HepG2 (cell line): ENCODE results near the gene USF1. TPM values are rescaled to one million over a fixed set of nuclear protein-coding genes. Genes with fewer than 3 reads are reported as not detected.

ENCODE experiments used
- CHCHD3 ChIP-seq: sonication (generic); formaldehyde crosslinking; IDR thresholded peaks from 2 replicates; pipeline ENCODE4 v1.8.0; 2022; ENCODE audit warnings: mild to moderate bottlenecking, missing genetic modification reagents, moderate library complexity
- ELF3 ChIP-seq: IDR thresholded peaks from 2 replicates; pipeline ENCODE4 v1.6.1; 2016; ENCODE audit warnings: missing genetic modification reagents, missing compliant biosample characterization
- ELF4 ChIP-seq: sonication (generic); formaldehyde crosslinking; IDR thresholded peaks from 2 replicates; pipeline ENCODE4 v1.5.0; 2020; ENCODE audit warnings: missing genetic modification reagents, mild to moderate bottlenecking, moderate library complexity, borderline replicate concordance
- TAF15 ChIP-seq: fragments of 200-400 bp; formaldehyde crosslinking; IDR thresholded peaks from one replicate; pipeline ENCODE4 v1.6.1; 2018; ENCODE audit warnings: mild to moderate bottlenecking, low read depth, low read length; ENCODE audit not compliant: poor library complexity, severe bottlenecking
- TGIF2 ChIP-seq: IDR thresholded peaks from 2 replicates; pipeline ENCODE4 v1.6.1; 2016; ENCODE audit warnings: control low read depth, missing compliant biosample characterization
- TMF1 ChIP-seq: sonication (generic); formaldehyde crosslinking; IDR thresholded peaks from 2 replicates; pipeline ENCODE4 v1.8.1; 2022; ENCODE audit warnings: low read depth, missing genetic modification reagents
- ZMYM4 ChIP-seq: sonication (generic); formaldehyde crosslinking; IDR thresholded peaks from 2 replicates; pipeline ENCODE4 v1.8.1; 2023; ENCODE audit warnings: mild to moderate bottlenecking, missing genetic modification reagents
- ZNF160 ChIP-seq: sonication (generic); formaldehyde crosslinking; IDR thresholded peaks from 2 replicates; pipeline ENCODE4 v1.8.0; 2022; ENCODE audit warnings: mild to moderate bottlenecking, inconsistent platforms, missing genetic modification reagents
- ZNF207 ChIP-seq: fragments of 450-650 bp; IDR thresholded peaks from 2 replicates; pipeline ENCODE4 v1.6.1; 2016; ENCODE audit warnings: antibody characterized with exemption, borderline replicate concordance
- ZNF33A ChIP-seq: sonication (generic); formaldehyde crosslinking; IDR thresholded peaks from 2 replicates; pipeline ENCODE4 v1.5.1; 2020; ENCODE audit warnings: missing genetic modification reagents, mild to moderate bottlenecking, moderate library complexity, borderline replicate concordance
- ZSCAN30 ChIP-seq: sonication (generic); formaldehyde crosslinking; IDR thresholded peaks from 2 replicates; pipeline ENCODE4 v1.5.0; 2020; ENCODE audit warnings: mild to moderate bottlenecking, missing genetic modification reagents
- polyA plus RNA-seq, 8 experiments: library from polyadenylated mRNA; depleted of rRNA in 3 of 8; stranded (reverse) in 7 of 8; unstranded in 1 of 8; fragments of >200 nt; fragmentation: Illumina TruSeq in 4 of 8; extraction: Trizol in 4 of 8; gene quantifications; 2 replicates each; pipeline versions ENCODE4 v1.2.1 to v1.2.3, GENCODE V29; 2011 to 2016; ENCODE audit warnings: low read depth in 4 of 8, missing spikeins in 1 of 8, mixed read lengths in 1 of 8; ENCODE audit not compliant: insufficient read depth in 1 of 8
- total RNA-seq, 5 experiments: library from RNA; depleted of rRNA; stranded (reverse); fragments of >200 nt; fragmentation: Illumina TruSeq; extraction: Trizol; gene quantifications; 2 replicates each; pipeline ENCODE4 v1.2.3, GENCODE V29; 2016; ENCODE audit warnings: low read depth in 1 of 5
- TF ChIP-seq, protein P1 (sequence below): sonication (generic); formaldehyde crosslinking; IDR thresholded peaks from 2 replicates; pipeline ENCODE4 v1.9.0; 2021; ENCODE audit warnings: missing genetic modification reagents, borderline replicate concordance
- TF ChIP-seq, protein P2 (sequence below): sonication (generic); formaldehyde crosslinking; IDR thresholded peaks from one replicate; pipeline ENCODE4 v1.5.1; 2020; ENCODE audit warnings: mild to moderate bottlenecking, missing genetic modification reagents; ENCODE audit errors: not compliant biosample characterization
- TF ChIP-seq, protein P3 (sequence below): sonication (generic); formaldehyde crosslinking; IDR thresholded peaks from 2 replicates; pipeline ENCODE4 v1.4.0; 2020; ENCODE audit warnings: missing genetic modification reagents
- TF ChIP-seq, protein P4 (sequence below): IDR thresholded peaks from 2 replicates; pipeline ENCODE4 v1.6.1; 2016; ENCODE audit warnings: missing genetic modification reagents, missing compliant biosample characterization

The USF1 gene
- total and polyA plus RNA-seq, 2 of the 13 experiments (the other 11 are each of a cell fraction or from before 2014, with no cell fraction given), result 26.9 to 39.4 TPM

DNA sequence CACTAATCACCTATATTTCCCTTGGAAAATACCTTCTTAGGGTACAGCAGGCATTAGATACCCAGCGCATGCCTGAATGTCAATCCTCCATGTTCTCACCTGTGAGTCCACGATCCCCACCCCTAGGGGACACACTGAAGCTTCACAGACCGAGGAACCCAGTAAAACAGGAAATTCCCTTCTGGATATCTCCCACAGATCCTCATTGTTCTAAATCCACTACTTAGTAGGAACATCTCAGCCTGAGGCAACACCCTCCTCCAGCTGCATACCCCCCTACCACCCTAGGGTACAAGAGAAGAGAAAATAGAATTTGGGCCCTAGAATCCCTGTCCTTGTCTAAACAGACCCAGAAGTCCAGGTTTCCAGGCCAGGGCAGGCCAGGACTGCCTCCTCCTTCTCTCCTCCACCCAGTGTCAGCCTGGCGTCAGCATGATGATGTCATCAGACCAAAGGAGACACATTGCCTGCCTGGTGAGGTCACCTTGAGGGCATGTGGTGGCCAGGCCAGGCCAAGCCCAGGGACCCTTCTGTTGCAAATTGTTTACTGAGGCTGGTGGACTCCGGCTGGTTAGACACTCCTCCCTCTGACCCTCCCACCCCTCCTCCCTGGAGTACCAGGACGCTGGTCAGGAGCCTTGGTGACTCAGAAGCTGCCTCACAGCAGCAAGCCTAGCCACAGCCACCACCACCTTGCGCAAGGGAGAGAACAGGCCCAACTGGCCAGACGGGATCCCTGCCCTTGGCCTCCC lies 37.4 kb upstream of the USF1 start (continued):
- TF ChIP-seq CHCHD3 (CRISPR knock-in tag) (no peak), ZMYM4 (no peak), TAF15 (no peak), ZNF33A (CRISPR knock-in tag) (no peak), TGIF2 (CRISPR knock-in tag) (0 out of 2 replicates have a peak, but pooled peaks have one; percentile 26), ELF3 (CRISPR knock-in tag) (no peak), ZSCAN30 (CRISPR knock-in tag) (no peak), TMF1 (CRISPR knock-in tag) (no peak), ZNF207 (no peak), ZNF160 (CRISPR knock-in tag) (no peak), ELF4 (CRISPR knock-in tag) (no peak)
- TF ChIP-seq, protein P1, sequence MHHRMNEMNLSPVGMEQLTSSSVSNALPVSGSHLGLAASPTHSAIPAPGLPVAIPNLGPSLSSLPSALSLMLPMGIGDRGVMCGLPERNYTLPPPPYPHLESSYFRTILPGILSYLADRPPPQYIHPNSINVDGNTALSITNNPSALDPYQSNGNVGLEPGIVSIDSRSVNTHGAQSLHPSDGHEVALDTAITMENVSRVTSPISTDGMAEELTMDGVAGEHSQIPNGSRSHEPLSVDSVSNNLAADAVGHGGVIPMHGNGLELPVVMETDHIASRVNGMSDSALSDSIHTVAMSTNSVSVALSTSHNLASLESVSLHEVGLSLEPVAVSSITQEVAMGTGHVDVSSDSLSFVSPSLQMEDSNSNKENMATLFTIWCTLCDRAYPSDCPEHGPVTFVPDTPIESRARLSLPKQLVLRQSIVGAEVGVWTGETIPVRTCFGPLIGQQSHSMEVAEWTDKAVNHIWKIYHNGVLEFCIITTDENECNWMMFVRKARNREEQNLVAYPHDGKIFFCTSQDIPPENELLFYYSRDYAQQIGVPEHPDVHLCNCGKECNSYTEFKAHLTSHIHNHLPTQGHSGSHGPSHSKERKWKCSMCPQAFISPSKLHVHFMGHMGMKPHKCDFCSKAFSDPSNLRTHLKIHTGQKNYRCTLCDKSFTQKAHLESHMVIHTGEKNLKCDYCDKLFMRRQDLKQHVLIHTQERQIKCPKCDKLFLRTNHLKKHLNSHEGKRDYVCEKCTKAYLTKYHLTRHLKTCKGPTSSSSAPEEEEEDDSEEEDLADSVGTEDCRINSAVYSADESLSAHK, result no peak
- TF ChIP-seq, protein P2, sequence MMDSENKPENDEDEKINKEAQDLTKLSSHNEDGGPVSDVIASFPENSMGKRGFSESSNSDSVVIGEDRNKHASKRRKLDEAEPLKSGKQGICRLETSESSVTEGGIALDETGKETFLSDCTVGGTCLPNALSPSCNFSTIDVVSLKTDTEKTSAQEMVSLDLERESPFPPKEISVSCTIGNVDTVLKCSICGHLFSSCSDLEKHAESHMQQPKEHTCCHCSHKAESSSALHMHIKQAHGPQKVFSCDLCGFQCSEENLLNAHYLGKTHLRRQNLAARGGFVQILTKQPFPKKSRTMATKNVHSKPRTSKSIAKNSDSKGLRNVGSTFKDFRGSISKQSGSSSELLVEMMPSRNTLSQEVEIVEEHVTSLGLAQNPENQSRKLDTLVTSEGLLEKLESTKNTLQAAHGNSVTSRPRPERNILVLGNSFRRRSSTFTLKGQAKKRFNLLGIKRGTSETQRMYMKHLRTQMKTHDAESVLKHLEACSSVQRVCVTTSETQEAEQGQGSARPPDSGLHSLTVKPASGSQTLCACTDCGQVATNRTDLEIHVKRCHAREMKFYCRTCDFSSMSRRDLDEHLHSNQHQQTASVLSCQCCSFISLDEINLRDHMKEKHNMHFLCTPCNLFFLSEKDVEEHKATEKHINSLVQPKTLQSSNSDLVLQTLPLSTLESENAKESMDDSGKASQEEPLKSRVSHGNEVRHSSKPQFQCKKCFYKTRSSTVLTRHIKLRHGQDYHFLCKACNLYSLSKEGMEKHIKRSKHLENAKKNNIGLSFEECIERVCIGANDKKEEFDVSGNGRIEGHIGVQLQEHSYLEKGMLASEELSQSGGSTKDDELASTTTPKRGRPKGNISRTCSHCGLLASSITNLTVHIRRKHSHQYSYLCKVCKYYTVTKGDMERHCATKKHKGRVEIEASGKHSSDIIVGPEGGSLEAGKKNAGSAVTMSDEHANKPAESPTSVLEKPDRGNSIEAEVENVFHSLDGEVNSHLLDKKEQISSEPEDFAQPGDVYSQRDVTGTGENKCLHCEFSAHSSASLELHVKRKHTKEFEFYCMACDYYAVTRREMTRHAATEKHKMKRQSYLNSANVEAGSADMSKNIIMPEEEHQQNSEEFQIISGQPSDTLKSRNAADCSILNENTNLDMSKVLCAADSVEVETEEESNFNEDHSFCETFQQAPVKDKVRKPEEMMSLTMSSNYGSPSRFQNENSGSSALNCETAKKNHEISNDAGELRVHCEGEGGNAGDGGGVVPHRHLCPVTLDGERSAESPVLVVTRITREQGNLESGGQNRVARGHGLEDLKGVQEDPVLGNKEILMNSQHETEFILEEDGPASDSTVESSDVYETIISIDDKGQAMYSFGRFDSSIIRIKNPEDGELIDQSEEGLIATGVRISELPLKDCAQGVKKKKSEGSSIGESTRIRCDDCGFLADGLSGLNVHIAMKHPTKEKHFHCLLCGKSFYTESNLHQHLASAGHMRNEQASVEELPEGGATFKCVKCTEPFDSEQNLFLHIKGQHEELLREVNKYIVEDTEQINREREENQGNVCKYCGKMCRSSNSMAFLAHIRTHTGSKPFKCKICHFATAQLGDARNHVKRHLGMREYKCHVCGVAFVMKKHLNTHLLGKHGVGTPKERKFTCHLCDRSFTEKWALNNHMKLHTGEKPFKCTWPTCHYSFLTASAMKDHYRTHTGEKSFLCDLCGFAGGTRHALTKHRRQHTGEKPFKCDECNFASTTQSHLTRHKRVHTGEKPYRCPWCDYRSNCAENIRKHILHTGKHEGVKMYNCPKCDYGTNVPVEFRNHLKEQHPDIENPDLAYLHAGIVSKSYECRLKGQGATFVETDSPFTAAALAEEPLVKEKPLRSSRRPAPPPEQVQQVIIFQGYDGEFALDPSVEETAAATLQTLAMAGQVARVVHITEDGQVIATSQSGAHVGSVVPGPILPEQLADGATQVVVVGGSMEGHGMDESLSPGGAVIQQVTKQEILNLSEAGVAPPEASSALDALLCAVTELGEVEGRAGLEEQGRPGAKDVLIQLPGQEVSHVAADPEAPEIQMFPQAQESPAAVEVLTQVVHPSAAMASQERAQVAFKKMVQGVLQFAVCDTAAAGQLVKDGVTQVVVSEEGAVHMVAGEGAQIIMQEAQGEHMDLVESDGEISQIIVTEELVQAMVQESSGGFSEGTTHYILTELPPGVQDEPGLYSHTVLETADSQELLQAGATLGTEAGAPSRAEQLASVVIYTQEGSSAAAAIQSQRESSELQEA, result no peak
- TF ChIP-seq, protein P3, sequence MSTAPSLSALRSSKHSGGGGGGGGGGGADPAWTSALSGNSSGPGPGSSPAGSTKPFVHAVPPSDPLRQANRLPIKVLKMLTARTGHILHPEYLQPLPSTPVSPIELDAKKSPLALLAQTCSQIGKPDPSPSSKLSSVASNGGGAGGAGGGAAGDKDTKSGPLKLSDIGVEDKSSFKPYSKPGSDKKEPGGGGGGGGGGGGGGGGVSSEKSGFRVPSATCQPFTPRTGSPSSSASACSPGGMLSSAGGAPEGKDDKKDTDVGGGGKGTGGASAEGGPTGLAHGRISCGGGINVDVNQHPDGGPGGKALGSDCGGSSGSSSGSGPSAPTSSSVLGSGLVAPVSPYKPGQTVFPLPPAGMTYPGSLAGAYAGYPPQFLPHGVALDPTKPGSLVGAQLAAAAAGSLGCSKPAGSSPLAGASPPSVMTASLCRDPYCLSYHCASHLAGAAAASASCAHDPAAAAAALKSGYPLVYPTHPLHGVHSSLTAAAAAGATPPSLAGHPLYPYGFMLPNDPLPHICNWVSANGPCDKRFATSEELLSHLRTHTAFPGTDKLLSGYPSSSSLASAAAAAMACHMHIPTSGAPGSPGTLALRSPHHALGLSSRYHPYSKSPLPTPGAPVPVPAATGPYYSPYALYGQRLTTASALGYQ (CRISPR knock-in tag), result no peak
- TF ChIP-seq, protein P4, sequence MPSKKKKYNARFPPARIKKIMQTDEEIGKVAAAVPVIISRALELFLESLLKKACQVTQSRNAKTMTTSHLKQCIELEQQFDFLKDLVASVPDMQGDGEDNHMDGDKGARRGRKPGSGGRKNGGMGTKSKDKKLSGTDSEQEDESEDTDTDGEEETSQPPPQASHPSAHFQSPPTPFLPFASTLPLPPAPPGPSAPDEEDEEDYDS, result no peak
